ENCODE data around the gene TMC7.

Gene TMC7

DNA sequence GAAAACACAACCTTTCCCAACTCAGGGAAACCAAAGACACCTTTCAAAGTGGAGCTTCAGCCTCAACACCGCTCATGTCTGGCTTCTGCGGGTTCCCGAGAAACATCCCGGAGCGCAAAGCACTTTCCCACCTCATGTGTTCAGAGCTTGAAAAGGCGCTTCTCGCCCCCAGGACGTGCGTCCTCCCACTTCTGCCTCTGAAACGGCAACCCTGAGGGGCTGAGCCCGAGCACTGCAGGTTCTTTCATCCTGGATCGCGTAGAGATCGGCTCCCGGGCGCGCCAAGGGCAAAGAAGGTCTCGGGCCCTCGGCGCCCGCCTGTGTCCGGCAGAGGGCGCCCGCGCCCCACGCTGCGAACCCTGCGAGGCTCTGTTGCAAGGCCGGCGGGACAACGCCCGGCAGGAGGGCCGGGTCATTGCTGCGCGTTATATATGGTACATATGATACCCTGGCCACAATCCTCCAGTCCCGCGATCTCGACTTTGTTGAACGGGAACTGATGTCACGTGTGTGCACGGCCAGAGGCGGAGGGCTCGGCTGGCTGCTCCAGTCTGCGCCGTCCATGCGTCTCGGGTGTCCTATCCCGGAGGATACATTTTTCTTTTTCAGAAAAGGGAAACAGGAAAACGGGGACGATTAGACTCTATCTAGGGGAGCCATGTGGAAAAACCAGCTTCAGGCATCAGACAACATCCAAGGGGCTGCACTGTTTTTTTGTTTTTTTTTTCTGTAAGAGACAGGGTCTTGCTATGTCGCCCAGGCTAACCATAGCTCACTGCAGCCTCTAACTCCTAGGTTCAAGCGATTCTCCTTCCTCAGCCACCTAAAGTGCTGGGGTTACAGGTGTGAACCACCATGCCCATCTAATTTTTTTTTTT, 102.8 kb downstream of the TMC7 start:
- H3F3A ChIP-seq (ENCODE audit: insufficient read depth, low read length), result no peaks in the 10 kb centered on the region
- H3K79me2 ChIP-seq (ENCODE audit: low read length), result no peaks in the 10 kb centered on the region
- DNase-seq, result peak; percentile 83
- no peaks in the 10 kb centered on the region for H3K36me3 ChIP-seq (replicated peaks; ENCODE audit: insufficient read depth, low read length)
- no peaks in the 10 kb centered on the region for H3K4me1 ChIP-seq (ENCODE audit: low read length)
- peak overlapping the region; percentile 57 for H3K4me3 ChIP-seq (ENCODE audit: low read length)
- no peaks in the 10 kb centered on the region for H3K27me3 ChIP-seq (replicated peaks; ENCODE audit: insufficient read depth, low read length)
- no peaks in the 10 kb centered on the region for H4K20me1 ChIP-seq (ENCODE audit: insufficient read depth, low read length)
- H3K9me2 ChIP-seq (replicated peaks; ENCODE audit: insufficient read depth, low read length), result no peaks in the 10 kb centered on the region
- no peak overlapping the region for H3K27ac ChIP-seq (ENCODE audit: low read length)
- H3K9ac ChIP-seq (ENCODE audit: low read length), result peak overlapping the region; percentile 40; the same call in 1 of the 2 replicates
- peak overlapping the region; percentile 97 for H3K4me2 ChIP-seq (ENCODE audit: low read depth, low read length)
- TF ChIP-seq EZH2 (optimal IDR thresholded peaks at IDR 0.05; ENCODE audit: low read depth, low read length) (no peak), EZH2phosphoT487 (IDR thresholded peaks at IDR 0.05; ENCODE audit: low read length) (no peak)
- TF ChIP-seq, protein P1, sequence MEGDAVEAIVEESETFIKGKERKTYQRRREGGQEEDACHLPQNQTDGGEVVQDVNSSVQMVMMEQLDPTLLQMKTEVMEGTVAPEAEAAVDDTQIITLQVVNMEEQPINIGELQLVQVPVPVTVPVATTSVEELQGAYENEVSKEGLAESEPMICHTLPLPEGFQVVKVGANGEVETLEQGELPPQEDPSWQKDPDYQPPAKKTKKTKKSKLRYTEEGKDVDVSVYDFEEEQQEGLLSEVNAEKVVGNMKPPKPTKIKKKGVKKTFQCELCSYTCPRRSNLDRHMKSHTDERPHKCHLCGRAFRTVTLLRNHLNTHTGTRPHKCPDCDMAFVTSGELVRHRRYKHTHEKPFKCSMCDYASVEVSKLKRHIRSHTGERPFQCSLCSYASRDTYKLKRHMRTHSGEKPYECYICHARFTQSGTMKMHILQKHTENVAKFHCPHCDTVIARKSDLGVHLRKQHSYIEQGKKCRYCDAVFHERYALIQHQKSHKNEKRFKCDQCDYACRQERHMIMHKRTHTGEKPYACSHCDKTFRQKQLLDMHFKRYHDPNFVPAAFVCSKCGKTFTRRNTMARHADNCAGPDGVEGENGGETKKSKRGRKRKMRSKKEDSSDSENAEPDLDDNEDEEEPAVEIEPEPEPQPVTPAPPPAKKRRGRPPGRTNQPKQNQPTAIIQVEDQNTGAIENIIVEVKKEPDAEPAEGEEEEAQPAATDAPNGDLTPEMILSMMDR (IDR thresholded peaks at IDR 0.05; ENCODE audit: low read length), result peak; percentile 97
- H3K9me3 ChIP-seq (replicated peaks; ENCODE audit: insufficient read depth, low read length), result no peaks in the 10 kb centered on the region
- H2AFZ ChIP-seq (ENCODE audit: low read length), result peak overlapping the region; percentile 96

DNA sequence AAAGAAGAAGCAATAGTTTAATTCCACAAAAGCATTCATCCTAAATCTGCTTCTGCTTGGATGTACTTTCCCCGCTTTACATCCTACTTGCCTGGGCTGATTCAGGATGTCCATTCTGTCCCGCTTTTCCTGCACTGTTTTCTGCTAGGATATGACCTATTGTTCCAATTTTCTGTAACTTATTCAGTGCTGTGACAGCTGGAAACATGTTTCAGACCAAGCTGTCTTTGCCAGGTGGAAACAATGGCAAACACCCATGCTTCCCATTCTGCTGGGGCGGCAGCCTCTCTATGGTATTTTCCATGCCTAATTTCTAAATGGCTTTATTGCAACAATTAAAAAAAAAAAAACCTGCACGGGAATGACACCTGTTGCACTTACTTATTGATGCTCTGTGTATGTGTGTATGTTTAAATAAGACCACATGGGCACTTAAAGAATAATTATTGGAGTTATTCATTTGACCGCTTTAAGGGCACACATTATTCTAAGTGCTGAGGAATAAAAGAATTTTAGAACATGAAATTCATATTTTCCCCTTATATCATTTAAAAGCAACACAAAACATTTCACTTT, 104.7 kb downstream of the TMC7 start:
- no peaks in the 10 kb centered on the region for H3K4me1 ChIP-seq (ENCODE audit: low read length)
- no peak for TF ChIP-seq EZH2phosphoT487 (IDR thresholded peaks at IDR 0.05; ENCODE audit: low read length)
- TF ChIP-seq EZH2 (optimal IDR thresholded peaks at IDR 0.05; ENCODE audit: low read depth, low read length), result no peak
- TF ChIP-seq, protein P1 (IDR thresholded peaks at IDR 0.05; ENCODE audit: low read length), result no peak
- no peaks in the 10 kb centered on the region for H4K20me1 ChIP-seq (ENCODE audit: insufficient read depth, low read length)
- H3K9me3 ChIP-seq (replicated peaks; ENCODE audit: insufficient read depth, low read length), result no peaks in the 10 kb centered on the region
- no peak overlapping the region for H3K27ac ChIP-seq (ENCODE audit: low read length)
- H3K36me3 ChIP-seq (replicated peaks; ENCODE audit: insufficient read depth, low read length), result no peaks in the 10 kb centered on the region
- DNase-seq, result no peak
- no peak overlapping the region for H3K4me2 ChIP-seq (ENCODE audit: low read depth, low read length)
- no peaks in the 10 kb centered on the region for H3K79me2 ChIP-seq (ENCODE audit: low read length)
- no peak overlapping the region for H2AFZ ChIP-seq (ENCODE audit: low read length)
- H3K27me3 ChIP-seq (replicated peaks; ENCODE audit: insufficient read depth, low read length), result no peaks in the 10 kb centered on the region
- H3K9ac ChIP-seq (ENCODE audit: low read length), result no peak overlapping the region
- H3K4me3 ChIP-seq (ENCODE audit: low read length), result no peak overlapping the region
- no peaks in the 10 kb centered on the region for H3K9me2 ChIP-seq (replicated peaks; ENCODE audit: insufficient read depth, low read length)
- H3F3A ChIP-seq (ENCODE audit: insufficient read depth, low read length), result no peaks in the 10 kb centered on the region

- H3K36me3 ChIP-seq (replicated peaks; ENCODE audit: insufficient read depth, low read length), result no peaks in the 10 kb centered on the region
- no peaks in the 10 kb centered on the region for H3K9me3 ChIP-seq (replicated peaks; ENCODE audit: insufficient read depth, low read length)
- no peaks in the 10 kb centered on the region for H3K27me3 ChIP-seq (replicated peaks; ENCODE audit: insufficient read depth, low read length)
- H3K79me2 ChIP-seq (ENCODE audit: low read length), result no peaks in the 10 kb centered on the region
- no peaks in the 10 kb centered on the region for H3K9me2 ChIP-seq (replicated peaks; ENCODE audit: insufficient read depth, low read length)
- H3K4me1 ChIP-seq (ENCODE audit: low read length), result no peaks in the 10 kb centered on the region
- H3K4me3 ChIP-seq (ENCODE audit: low read length), result no peak overlapping the region
- no peak overlapping the region for H3K27ac ChIP-seq (ENCODE audit: low read length)
- no peaks in the 10 kb centered on the region for H4K20me1 ChIP-seq (ENCODE audit: insufficient read depth, low read length)
- H3K4me2 ChIP-seq (ENCODE audit: low read depth, low read length), result no peak overlapping the region
- H3K9ac ChIP-seq (ENCODE audit: low read length), result no peak overlapping the region
- no peak overlapping the region for H2AFZ ChIP-seq (ENCODE audit: low read length)
- no peaks in the 10 kb centered on the region for H3F3A ChIP-seq (ENCODE audit: insufficient read depth, low read length)
- TF ChIP-seq EZH2phosphoT487 (IDR thresholded peaks at IDR 0.05; ENCODE audit: low read length), result no peak
- TF ChIP-seq EZH2 (optimal IDR thresholded peaks at IDR 0.05; ENCODE audit: low read depth, low read length), result no peak
- TF ChIP-seq, protein P1 (IDR thresholded peaks at IDR 0.05; ENCODE audit: low read length), result no peak
- DNase-seq, result no peak
Measured at GRCh38 chr16:19089410-19089955, 105.7 kb downstream of the TMC7 start.
